GM21390 (cell line): ENCODE data around the gene CFHR5.
"Not testable (repeated sequence)": the region's sequence is repeated elsewhere in the genome, so short reads cannot be mapped to it uniquely, and the experiment has no call there.

Source experiments
- ATAC-seq: cut with Tn5 transposase; IDR thresholded peaks from one replicate; pipeline ENCODE4 v1.9.1; 2021; ENCODE audit not compliant: unreplicated experiment

The CFHR5 gene

DNA sequence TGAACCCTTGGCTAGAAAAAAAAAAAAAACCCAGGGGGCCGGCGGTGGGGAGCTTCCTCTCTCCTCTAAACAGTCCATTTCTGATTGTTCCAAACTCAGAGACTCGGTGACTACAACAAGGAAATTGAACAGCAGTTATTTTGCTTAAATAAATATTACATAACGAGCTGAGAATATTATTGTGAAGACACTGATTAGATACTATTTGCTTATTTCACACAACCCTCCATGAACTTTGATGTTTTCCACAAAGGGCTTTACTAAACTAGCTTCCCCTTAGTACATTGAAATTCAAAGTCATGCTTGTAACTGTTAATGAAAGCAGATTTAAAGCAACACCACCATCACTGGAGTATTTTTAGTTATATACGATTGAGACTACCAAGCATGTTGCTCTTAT, at the start of gene CFHR5:
Gene CFHR5 (plus strand): TSS at position 279 of the 400 bp plus-strand sequence. CDS start 109 bp downstream, at position 388.
- no peak for ATAC-seq

DNA sequence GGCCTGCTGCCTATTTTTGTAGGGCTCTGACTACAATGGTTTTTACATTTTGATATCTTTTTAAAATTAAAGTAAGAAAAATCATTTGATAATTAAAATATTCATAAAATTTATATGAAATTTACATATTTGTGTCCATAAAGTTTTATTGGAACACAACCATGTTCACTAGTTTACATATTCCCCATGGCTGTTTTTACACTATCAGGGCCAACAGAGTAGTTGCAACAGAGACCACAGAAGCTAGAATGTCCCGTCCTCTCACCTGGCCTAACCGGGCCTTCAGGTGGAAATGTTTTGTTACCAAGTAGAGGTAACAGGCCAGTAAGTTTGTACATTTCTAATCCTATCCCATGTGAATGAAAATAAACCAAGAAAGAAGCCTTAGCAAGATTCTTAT, 44.5 kb upstream of the CFHR5 start:
- not testable (repeated sequence) for ATAC-seq

GRCh38 chr1:196933531-196934189, 43.7 kb upstream of the CFHR5 start:
- ATAC-seq = no peak

- ATAC-seq = not testable (repeated sequence)
Measured at GRCh38 chr1:196941474-196941873, 35.9 kb upstream of the CFHR5 start.

DNA sequence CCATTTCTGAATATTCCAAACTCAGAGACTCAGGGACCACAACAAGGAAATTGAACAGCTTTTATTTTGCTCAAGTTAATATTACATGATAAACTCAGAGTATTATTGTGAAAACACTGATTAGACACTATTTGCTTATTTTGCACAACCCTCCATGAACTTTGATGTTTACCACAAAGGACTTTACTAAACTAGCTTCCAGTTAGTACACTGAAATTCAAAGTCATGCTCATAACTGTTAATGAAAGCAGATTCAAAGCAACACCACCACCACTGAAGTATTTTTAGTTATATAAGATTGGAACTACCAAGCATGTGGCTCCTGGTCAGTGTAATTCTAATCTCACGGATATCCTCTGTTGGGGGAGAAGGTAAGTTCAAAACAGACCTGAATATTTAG, 33.8 kb upstream of the CFHR5 start, which contains the start of gene CFHR2:
Gene CFHR2 (plus strand): TSS at position 171 of the 400 bp plus-strand sequence. CDS start 143 bp downstream, at position 314.
- not testable (repeated sequence) for ATAC-seq

GRCh38 chr1:196951711-196952394, 25.5 kb upstream of the CFHR5 start:
- ATAC-seq = peak; percentile 85

DNA sequence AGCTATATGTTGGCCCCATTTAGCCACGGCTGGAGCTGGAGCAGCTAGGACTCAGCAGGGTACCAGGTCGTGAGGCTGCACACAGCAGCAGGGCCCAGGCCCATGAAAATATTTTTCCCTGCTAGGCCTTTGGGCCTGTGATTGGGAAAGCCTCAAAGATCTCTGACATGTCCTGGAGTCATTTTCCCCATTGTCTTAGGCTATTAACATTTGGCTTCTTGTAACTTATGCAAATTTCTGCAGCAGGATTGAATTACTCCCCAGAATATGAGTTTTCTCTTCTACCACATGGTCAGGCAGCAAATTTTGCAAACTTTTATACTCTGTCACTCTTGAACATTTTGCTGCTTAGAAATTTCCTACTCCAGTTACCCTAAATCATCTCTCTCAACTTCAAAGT, 22.6 kb upstream of the CFHR5 start:
- ATAC-seq = no peak

GRCh38 chr1:196955926-196956325, 21.4 kb upstream of the CFHR5 start:
- no peak for ATAC-seq

GRCh38 chr1:196960854-196961253, 16.5 kb upstream of the CFHR5 start:
- peak; percentile 58 for ATAC-seq

GRCh38 chr1:196970182-196970581, 7.2 kb upstream of the CFHR5 start:
- no peak for ATAC-seq

- no peak for ATAC-seq
Measured at GRCh38 chr1:196976278-196976677, 1.1 kb upstream of the CFHR5 start.

- no peak for ATAC-seq
Measured at GRCh38 chr1:196980859-196981258, 3.5 kb downstream of the CFHR5 start.

- ATAC-seq = not testable (repeated sequence)
Measured at GRCh38 chr1:196982247-196982646, 4.9 kb downstream of the CFHR5 start.

GRCh38 chr1:196991919-196992651, 14.7 kb downstream of the CFHR5 start:
- ATAC-seq = not testable (repeated sequence)

- ATAC-seq = no peak
Measured at GRCh38 chr1:196993916-196994315, 16.6 kb downstream of the CFHR5 start.

GRCh38 chr1:196997423-196997822, 20.1 kb downstream of the CFHR5 start:
- ATAC-seq = no peak

DNA sequence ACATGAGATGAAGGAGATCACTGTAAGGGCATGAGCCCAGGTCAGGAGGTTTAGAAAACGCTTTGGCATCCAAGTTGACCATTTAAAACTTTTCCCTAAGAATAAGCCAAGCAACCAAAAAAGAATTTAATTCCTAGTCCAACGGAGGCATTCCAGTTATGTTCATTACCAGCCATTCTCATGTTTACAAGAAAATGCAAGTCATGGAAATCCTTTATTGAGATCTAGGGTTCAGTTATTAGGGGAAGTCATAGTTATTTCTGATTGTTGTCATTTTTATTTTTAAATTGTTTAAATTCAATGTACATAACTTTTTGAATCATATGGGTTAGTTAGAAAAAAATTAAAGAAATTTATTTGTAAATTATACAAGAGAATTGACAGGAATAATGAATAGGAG, 24.5 kb downstream of the CFHR5 start:
- ATAC-seq = no peak

DNA sequence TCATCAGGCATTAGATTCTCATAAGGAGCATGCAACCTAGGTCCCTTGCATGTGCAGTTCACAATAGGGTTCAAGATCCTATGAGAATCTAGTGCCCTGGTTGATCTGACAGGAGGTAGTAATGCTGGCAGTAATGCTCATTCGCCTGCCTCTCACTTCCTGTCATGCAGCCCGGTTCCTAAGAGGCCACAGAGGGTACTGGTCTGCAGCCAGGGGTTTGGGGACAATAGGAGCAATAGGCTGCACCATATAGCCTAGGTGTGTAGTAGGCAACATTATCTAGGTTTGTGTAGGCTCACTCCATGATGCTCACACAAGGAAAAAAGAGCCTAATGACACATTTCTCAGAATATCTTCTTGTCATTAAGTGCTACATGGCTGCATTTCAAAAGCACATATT, 25.8 kb downstream of the CFHR5 start:
- no peak for ATAC-seq

- ATAC-seq = no peak
Measured at GRCh38 chr1:197008861-197009260, 31.5 kb downstream of the CFHR5 start.

DNA sequence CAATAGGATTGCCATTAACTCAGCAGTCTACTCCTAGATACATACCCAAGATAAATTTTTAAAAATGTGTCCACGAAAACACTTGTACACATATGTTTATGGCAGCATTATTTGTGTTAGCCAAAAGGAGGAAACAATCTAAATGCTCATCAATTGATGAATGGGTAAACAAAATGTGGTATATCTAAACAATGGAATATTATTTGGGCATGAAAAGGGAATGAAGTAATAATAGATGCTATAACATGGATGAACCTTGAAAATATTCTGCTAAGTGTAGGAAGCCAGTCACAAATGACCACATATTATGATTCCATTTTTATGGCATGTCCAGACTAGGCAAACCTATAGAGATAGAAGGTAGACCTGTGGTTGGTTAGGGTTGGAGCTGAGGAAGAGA, 34.3 kb downstream of the CFHR5 start:
- ATAC-seq = no peak

GRCh38 chr1:197013234-197013633, 35.9 kb downstream of the CFHR5 start:
- ATAC-seq = no peak

- no peak for ATAC-seq
Measured at GRCh38 chr1:197016751-197017150, 39.4 kb downstream of the CFHR5 start.
